HUES6 (cell line): ENCODE data around the gene ANKRD16.
"Not testable (repeated sequence)": the region's sequence is repeated elsewhere in the genome, so short reads cannot be mapped to it uniquely, and the experiment has no call there.

Experiments used
- H3K27ac ChIP-seq: 2 replicates; pipeline ENCODE4 v1.7.0; 2013; ENCODE audit warnings: low read depth, mild to moderate bottlenecking, low read length, inconsistent platforms
- H3K27me3 ChIP-seq: 2 replicates; pipeline ENCODE4 v1.6.1; 2013; ENCODE audit warnings: low read length; ENCODE audit not compliant: control insufficient read depth, insufficient read depth
- H3K36me3 ChIP-seq: 2 replicates; pipeline ENCODE4 v1.6.1; 2013; ENCODE audit warnings: low read length; ENCODE audit not compliant: control insufficient read depth, insufficient read depth
- H3K4me1 ChIP-seq: 2 replicates; pipeline ENCODE4 v1.6.1; 2013; ENCODE audit warnings: low read length; ENCODE audit not compliant: control insufficient read depth, insufficient read depth
- H3K4me3 ChIP-seq: 2 replicates; pipeline ENCODE4 v1.5.1; 2013; ENCODE audit warnings: low read depth, low read length
- H3K9ac ChIP-seq: one replicate; pipeline ENCODE4 v1.6.1; 2013; ENCODE audit warnings: mild to moderate bottlenecking, low read length
- H3K9me3 ChIP-seq: 2 replicates; pipeline ENCODE4 v1.6.1; 2013; ENCODE audit warnings: low read depth, low read length; ENCODE audit not compliant: control insufficient read depth, insufficient read depth

ANKRD16 gene

GRCh38 chr10:5876181-5876768, 13.4 kb downstream of the ANKRD16 start:
- Histone ChIP-seq H3K27me3 (no peaks in the 10 kb centered on the region), H3K4me1 (no peaks in the 10 kb centered on the region), H3K4me3 (no peak overlapping the region), H3K36me3 (peaks cover 52% of the 10 kb centered on the region), H3K27ac (no peak overlapping the region), H3K9ac (no peak overlapping the region), H3K9me3 (no peaks in the 10 kb centered on the region)

DNA sequence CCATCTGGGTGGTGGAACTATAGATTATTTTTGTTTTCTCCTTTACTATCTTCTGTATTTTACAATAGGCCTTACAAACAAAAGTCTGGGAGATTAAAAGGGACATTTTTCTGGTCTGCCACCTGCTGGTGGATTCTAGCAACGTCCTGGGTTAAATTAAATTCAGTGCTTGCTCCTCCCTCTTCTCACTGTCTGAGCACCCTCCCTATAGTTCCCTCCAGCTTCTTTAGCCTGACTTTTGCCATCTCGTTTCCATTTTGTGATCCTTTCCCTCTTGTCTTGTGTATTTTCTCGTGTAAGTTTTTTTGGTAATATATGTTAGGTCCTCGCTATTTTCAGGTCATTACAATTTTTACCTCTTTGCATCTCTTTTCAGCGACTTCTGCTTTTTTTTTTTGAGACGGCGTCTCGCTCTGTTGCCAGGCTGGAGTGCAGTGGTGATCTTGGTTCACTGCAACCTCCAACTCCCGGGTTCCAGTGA, 16.1 kb downstream of the ANKRD16 start:
- H3K36me3 ChIP-seq, result peaks cover 36% of the 10 kb centered on the region
- no peaks in the 10 kb centered on the region for H3K27me3 ChIP-seq
- H3K9me3 ChIP-seq, result peaks cover 2% of the 10 kb centered on the region
- H3K27ac ChIP-seq, result no peak overlapping the region
- H3K4me1 ChIP-seq, result no peaks in the 10 kb centered on the region
- no peak overlapping the region for H3K4me3 ChIP-seq
- no peak overlapping the region for H3K9ac ChIP-seq

DNA sequence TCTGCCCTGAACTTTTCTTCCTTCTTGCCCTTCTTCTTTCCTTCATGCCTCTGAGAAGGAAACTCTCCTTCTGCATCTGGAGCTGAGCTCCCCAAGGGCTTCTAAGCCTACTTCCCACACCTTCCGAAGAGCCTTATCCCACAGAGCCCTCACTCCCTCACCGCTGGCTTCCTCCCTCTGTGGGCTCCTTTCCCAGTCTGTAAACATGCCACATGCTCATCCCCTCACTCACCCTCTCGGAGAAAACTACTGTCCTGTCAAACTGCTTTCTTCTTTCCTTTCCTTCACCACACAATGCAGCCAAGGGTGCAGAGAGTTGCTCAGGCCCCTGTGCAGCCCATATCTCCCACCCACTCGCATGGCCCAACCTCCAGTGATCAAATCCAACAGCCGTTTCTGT, 18.1 kb downstream of the ANKRD16 start:
- no peaks in the 10 kb centered on the region for H3K4me1 ChIP-seq
- no peak overlapping the region for H3K4me3 ChIP-seq
- H3K9ac ChIP-seq, result no peak overlapping the region
- peaks cover 17% of the 10 kb centered on the region for H3K36me3 ChIP-seq
- H3K9me3 ChIP-seq, result peaks cover 8% of the 10 kb centered on the region
- H3K27me3 ChIP-seq, result no peaks in the 10 kb centered on the region
- no peak overlapping the region for H3K27ac ChIP-seq

DNA sequence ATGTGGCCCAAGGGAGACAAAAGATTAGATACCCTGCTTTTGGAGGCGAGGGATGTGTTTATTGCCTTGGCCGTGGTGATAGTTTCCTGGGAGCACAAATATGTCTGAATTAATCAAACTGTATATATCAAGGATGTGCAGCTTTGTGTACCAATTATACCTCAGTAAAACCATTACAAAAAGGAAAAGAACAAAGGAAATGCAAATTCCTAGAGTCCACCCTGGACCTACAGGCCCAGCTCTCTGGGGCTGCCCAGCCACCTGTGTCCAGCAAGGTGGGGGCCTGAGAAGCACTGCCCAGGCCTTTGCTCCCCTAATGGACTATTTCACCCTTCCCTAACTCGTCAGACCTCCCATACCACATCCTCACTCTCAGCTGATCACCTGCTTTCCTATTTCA, 20.5 kb downstream of the ANKRD16 start:
- Histone ChIP-seq H3K4me1 (no peaks in the 10 kb centered on the region), H3K4me3 (no peak overlapping the region), H3K36me3 (0 out of 2 replicates have a peak, but pooled peaks cover 2% of the 10 kb centered on the region), H3K9ac (no peak overlapping the region), H3K9me3 (peaks cover 8% of the 10 kb centered on the region), H3K27me3 (no peaks in the 10 kb centered on the region), H3K27ac (no peak overlapping the region)

DNA sequence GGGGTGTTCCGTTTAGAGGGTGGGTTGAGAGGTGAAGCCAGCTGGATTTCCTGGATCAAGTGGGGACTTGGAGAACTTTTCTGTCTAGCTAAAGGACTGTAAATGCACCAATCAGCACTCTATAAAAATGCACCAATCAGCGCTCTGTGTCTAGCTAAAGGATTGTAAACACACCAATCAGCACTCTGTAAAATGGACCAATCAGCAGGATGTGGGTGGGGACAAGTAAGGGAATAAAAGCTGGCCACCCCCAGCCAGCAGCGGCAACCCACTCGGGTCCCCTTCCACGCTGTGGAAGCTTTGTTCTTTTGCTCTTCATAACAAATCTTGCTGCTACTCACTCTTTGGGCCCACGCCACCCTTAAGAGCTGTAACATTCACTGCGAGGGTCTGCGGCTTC, 21.3 kb downstream of the ANKRD16 start:
- not testable (repeated sequence) for H3K27ac ChIP-seq, H3K4me1 ChIP-seq, H3K4me3 ChIP-seq, H3K9me3 ChIP-seq, H3K9ac ChIP-seq, H3K36me3 ChIP-seq, H3K27me3 ChIP-seq

DNA sequence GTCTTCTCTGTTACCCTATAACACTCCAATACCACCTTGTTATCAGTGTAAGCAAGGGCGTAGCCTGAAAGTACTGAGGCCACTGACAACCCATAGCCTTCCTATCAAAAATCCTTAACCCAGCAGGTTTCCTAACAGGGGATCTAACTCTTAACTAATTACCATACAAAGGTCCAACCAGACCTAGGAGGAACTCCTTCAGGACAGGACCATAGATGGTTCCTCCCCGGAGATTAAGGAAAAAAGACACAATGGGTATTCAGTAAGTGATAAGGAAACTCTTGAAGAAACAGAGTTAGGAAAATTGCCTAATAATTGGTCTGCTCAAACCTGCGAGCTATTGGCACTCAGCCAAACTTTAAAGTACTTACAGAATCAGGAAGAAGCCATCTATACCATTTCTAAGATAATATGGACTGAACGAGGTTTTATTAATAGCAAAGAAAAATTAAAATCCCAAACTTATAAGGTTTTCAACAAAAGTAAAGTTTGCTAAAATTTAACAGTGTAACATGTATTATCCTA, 22.5 kb downstream of the ANKRD16 start:
- H3K27ac ChIP-seq, H3K27me3 ChIP-seq, H3K36me3 ChIP-seq, H3K9me3 ChIP-seq, H3K4me3 ChIP-seq, H3K4me1 ChIP-seq, H3K9ac ChIP-seq: not testable (repeated sequence)

DNA sequence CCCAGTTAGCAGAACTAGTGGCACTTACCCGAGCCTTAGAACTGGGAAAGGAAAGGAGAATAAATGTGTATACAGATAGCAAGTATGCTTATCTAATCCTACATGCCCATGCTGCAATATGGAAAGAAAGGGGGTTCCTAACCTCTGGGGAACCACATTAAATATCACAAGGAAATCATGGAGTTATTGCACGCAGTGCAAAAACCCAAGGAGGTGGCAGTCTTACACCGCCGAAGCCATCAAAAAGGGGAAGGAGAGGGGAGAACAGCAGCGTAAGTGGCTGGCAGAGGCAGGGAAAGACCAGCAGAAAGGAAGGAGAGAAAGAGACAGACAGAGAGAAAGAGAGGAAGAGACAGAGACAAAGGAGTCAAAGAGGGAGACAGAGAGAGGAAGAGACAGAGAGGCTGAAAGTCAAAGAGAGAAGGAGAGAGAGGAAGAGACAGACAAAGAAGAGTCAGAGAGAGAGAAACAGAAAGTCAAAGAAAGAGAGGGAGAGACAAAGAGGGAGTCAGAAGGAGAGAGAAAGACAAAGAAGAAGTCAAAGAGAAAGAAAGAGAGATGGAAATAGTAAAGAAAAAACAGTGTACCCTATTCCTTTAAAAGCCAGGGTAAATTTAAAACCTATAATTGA, 23.1 kb downstream of the ANKRD16 start:
- H3K27me3 ChIP-seq, H3K4me3 ChIP-seq, H3K4me1 ChIP-seq, H3K9me3 ChIP-seq, H3K9ac ChIP-seq, H3K27ac ChIP-seq, H3K36me3 ChIP-seq: not testable (repeated sequence)

DNA sequence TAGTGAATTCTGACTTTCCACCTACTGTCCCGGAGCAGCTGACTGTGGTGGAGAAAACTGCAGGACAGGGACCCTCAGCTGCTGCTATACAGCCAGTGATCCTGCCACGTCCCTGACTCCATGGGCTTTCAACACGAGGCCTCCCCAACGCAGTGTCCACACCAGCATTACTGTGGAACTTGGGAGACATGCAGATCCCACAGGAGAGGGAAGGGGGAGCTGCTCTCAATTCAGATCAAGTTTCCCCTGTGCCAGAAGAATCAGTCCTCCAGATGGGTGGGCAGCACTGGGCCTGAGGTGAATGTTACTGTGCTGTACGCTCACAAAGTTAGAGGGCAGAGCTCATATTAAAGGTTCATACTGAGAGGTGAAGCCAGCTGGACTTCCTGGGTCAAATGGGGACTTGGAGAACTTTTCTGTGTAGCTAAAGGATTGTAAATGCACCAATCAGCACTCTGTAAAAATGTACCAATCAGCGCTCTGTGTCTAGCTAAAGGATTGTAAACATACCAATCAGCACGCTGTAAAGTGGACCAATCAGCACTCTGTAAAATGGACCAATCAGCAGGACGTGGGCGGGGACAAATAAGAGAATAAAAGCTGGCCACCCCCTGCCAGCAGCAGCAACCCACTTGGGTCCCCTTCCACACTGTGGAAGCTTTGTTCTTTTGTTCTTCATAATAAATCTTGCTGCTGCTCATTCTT, 26.6 kb downstream of the ANKRD16 start:
- not testable (repeated sequence) for H3K36me3 ChIP-seq, H3K27me3 ChIP-seq, H3K4me3 ChIP-seq, H3K27ac ChIP-seq, H3K9me3 ChIP-seq, H3K9ac ChIP-seq, H3K4me1 ChIP-seq

DNA sequence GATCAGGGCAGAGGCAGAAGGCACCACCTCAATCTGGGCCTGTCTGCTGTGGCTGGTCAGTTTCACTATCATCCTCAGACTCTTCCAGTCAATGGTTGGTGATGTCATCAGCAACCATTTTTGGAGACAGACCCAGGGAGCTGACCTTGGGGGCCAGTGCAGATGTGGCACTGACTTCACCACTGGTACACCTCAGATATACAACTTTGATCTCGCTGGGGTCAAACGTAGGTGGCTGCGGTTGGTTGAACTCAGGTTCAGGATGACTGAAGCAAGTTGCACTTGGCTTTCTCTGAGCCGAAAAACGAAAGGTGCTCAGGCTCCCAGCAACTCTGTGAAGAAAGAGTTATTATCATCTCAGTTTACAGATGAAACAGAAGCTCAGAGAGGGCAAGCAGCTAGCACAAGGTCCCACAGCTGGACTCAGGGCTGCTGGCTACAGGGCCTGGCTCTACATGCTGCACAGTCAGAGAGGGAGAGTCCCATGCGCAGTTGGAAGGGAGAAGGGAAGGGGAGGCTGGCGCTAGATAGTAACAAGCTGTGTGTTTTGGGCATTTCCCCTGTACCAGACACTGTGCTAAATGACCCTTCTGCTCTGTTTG, 27.2 kb downstream of the ANKRD16 start:
- H3K9ac ChIP-seq, result no peak overlapping the region
- no peaks in the 10 kb centered on the region for H3K27me3 ChIP-seq
- H3K4me3 ChIP-seq, result no peak overlapping the region
- no peaks in the 10 kb centered on the region for H3K9me3 ChIP-seq
- H3K4me1 ChIP-seq, result no peaks in the 10 kb centered on the region
- no peak overlapping the region for H3K27ac ChIP-seq
- peaks cover 4% of the 10 kb centered on the region; the same call in 1 of the 2 replicates for H3K36me3 ChIP-seq

DNA sequence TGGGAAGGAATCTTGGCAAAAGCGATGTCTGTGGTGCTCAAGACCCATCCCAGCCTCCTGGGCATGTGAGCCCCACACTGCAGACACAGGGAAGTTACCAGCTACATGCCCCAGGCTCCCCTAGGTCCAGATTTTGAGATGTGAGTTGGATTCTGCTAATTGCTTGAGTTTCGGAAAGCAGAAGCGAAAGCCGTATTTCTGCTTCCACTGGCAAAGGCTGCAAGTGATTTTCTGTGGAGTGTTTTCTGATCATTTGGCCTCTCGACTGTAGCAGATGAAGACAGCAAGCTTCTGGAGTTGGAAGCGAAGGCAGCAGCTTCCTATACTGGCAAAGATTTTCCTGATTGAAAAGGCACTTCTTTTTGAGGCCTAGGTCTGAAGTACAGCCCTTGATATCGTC, 29.6 kb downstream of the ANKRD16 start:
- H3K9me3 ChIP-seq, result no peaks in the 10 kb centered on the region
- no peaks in the 10 kb centered on the region for H3K27me3 ChIP-seq
- H3K9ac ChIP-seq, result no peak overlapping the region
- no peak overlapping the region for H3K4me3 ChIP-seq
- H3K27ac ChIP-seq, result no peak overlapping the region
- H3K36me3 ChIP-seq, result peaks cover 4% of the 10 kb centered on the region; the same call in 1 of the 2 replicates
- no peaks in the 10 kb centered on the region for H3K4me1 ChIP-seq

DNA sequence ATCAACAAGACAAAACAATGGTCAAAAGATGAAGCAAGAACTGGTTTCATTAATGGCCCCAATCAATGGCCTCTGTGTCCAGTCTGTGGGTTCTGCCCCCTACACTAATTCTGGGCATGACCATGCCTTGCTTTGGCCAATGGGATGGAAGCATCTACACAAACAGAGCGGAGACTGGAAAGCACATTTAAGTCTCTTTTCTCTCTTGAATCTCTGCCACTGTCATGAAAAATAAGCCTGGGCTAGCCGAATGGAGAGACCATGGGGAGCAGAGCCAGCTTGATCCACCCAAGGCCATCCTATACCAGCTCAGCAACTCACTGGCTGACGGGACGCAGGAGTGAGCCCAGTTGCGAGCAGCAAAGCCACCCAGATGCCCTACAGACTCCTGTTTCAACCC, 30.9 kb downstream of the ANKRD16 start:
- H3K9ac ChIP-seq, result no peak overlapping the region
- H3K4me1 ChIP-seq, result no peaks in the 10 kb centered on the region
- no peak overlapping the region for H3K27ac ChIP-seq
- no peaks in the 10 kb centered on the region for H3K27me3 ChIP-seq
- H3K4me3 ChIP-seq, result no peak overlapping the region
- H3K9me3 ChIP-seq, result no peaks in the 10 kb centered on the region
- H3K36me3 ChIP-seq, result peaks cover 4% of the 10 kb centered on the region; the same call in 1 of the 2 replicates
